ENCODE data around the gene HSPA4.

DNA sequence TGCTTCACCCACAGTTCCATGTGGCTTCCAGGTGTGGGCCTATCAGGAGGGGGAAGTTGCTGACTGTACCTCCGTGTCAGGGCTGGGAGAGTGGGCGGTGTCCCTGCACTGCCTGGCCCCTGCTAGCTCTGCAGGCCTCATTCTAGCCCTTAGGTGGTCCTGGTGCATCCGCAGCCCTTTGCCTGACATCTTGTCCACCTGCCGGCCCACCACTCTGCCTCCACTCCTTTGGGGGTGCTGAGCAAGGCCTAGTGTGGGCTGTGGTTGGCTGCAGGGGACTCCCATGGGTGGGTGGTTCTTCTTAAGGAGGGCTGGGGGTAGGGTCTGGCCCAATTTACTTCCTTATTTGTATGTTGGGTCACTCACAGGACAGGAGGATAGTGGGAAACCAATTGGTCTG lies 66.9 kb downstream of the HSPA4 start:
- no peak for TF ChIP-seq EZH2 (IDR thresholded peaks at IDR 0.05; ENCODE audit: low read length, unreplicated experiment)
- TF ChIP-seq, protein P1, sequence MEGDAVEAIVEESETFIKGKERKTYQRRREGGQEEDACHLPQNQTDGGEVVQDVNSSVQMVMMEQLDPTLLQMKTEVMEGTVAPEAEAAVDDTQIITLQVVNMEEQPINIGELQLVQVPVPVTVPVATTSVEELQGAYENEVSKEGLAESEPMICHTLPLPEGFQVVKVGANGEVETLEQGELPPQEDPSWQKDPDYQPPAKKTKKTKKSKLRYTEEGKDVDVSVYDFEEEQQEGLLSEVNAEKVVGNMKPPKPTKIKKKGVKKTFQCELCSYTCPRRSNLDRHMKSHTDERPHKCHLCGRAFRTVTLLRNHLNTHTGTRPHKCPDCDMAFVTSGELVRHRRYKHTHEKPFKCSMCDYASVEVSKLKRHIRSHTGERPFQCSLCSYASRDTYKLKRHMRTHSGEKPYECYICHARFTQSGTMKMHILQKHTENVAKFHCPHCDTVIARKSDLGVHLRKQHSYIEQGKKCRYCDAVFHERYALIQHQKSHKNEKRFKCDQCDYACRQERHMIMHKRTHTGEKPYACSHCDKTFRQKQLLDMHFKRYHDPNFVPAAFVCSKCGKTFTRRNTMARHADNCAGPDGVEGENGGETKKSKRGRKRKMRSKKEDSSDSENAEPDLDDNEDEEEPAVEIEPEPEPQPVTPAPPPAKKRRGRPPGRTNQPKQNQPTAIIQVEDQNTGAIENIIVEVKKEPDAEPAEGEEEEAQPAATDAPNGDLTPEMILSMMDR (conservative IDR thresholded peaks at IDR 0.05; ENCODE audit: low read depth, low read length): no peak
